OCI-LY1 (cell line): ENCODE data around the gene TMEM11.

Source experiments
- H2AFZ ChIP-seq: fragments of 200-600 bp; sonication (generic), shearing (Covaris generic); 2 replicates; pipeline ENCODE4 v1.6.0; 2014; ENCODE audit warnings: antibody characterized with exemption, mild to moderate bottlenecking, low read length
- H3F3A ChIP-seq: fragments of 200-600 bp; sonication (generic), shearing (Covaris generic); 2 replicates; pipeline ENCODE4 v1.6.0; 2014; ENCODE audit warnings: mild to moderate bottlenecking, antibody characterized with exemption, low read length, moderate library complexity; ENCODE audit not compliant: insufficient read depth
- H3K27ac ChIP-seq: fragments of 200-600 bp; sonication (generic); 2 replicates; pipeline ENCODE4 v1.5.1; 2014; ENCODE audit warnings: low read length, mixed run types, mild to moderate bottlenecking, low read depth; ENCODE audit not compliant: poor library complexity, severe bottlenecking
- H3K27me3 ChIP-seq: fragments of 200-600 bp; sonication (generic); 2 replicates; pipeline ENCODE4 v1.6.0; 2014; ENCODE audit warnings: antibody characterized with exemption, mild to moderate bottlenecking, low read length, moderate library complexity; ENCODE audit not compliant: insufficient read depth
- H3K36me3 ChIP-seq: fragments of 200-600 bp; sonication (generic); 2 replicates; pipeline ENCODE4 v1.6.1; 2014; ENCODE audit warnings: mild to moderate bottlenecking, antibody characterized with exemption, low read length, moderate library complexity, mixed read lengths; ENCODE audit not compliant: insufficient read depth
- H3K4me1 ChIP-seq: fragments of 200-600 bp; sonication (generic); 2 replicates; pipeline ENCODE4 v1.5.1; 2014; ENCODE audit warnings: mild to moderate bottlenecking, low read length, moderate library complexity; ENCODE audit not compliant: insufficient read depth, severe bottlenecking
- H3K4me2 ChIP-seq: fragments of 200-600 bp; sonication (generic), shearing (Covaris generic); 2 replicates; pipeline ENCODE4 v1.6.1; 2014; ENCODE audit warnings: low read length
- H3K4me3 ChIP-seq: fragments of 200-600 bp; sonication (generic); 2 replicates; pipeline ENCODE4 v1.5.1; 2014; ENCODE audit warnings: low read length, low read depth, mild to moderate bottlenecking, mixed read lengths; ENCODE audit not compliant: poor library complexity, severe bottlenecking
- H3K79me2 ChIP-seq: fragments of 200-600 bp; shearing (Covaris generic); 2 replicates; pipeline ENCODE4 v1.6.1; 2016; ENCODE audit warnings: mixed run types, low read length, mixed read lengths; ENCODE audit not compliant: insufficient read depth
- H3K9ac ChIP-seq: fragments of 200-600 bp; sonication (generic), shearing (Covaris generic); 2 replicates; pipeline ENCODE4 v1.6.1; 2014; ENCODE audit warnings: mild to moderate bottlenecking, low read length, mixed read lengths
- H3K9me2 ChIP-seq: fragments of 200-600 bp; sonication (generic), shearing (Covaris generic); 2 replicates; pipeline ENCODE4 v1.6.1; 2014; ENCODE audit warnings: low read depth, mild to moderate bottlenecking, low read length, mixed read lengths
- H3K9me3 ChIP-seq: fragments of 200-600 bp; shearing (Covaris generic); 2 replicates; pipeline ENCODE4 v1.6.1; 2014; ENCODE audit warnings: low read length, mixed read lengths
- H4K20me1 ChIP-seq: fragments of 200-600 bp; sonication (generic), shearing (Covaris generic); 2 replicates; pipeline ENCODE4 v1.6.0; 2016; ENCODE audit warnings: mild to moderate bottlenecking, low read length; ENCODE audit not compliant: insufficient read depth
- EZH2 ChIP-seq: fragments of 200-600 bp; sonication (generic), shearing (Covaris generic); IDR thresholded peaks from 2 replicates; pipeline ENCODE4 v1.8.0; 2017; ENCODE audit warnings: borderline replicate concordance, mixed run types, mild to moderate bottlenecking, antibody characterized with exemption, low read length, moderate library complexity, mixed read lengths
- TF ChIP-seq, protein P1 (sequence below): fragments of 200-600 bp; sonication (generic), shearing (Covaris generic); IDR thresholded peaks from 2 replicates; pipeline ENCODE4 v1.5.1; 2017; ENCODE audit warnings: mild to moderate bottlenecking, antibody characterized with exemption, low read length, moderate library complexity, mixed read lengths

TMEM11 gene

DNA sequence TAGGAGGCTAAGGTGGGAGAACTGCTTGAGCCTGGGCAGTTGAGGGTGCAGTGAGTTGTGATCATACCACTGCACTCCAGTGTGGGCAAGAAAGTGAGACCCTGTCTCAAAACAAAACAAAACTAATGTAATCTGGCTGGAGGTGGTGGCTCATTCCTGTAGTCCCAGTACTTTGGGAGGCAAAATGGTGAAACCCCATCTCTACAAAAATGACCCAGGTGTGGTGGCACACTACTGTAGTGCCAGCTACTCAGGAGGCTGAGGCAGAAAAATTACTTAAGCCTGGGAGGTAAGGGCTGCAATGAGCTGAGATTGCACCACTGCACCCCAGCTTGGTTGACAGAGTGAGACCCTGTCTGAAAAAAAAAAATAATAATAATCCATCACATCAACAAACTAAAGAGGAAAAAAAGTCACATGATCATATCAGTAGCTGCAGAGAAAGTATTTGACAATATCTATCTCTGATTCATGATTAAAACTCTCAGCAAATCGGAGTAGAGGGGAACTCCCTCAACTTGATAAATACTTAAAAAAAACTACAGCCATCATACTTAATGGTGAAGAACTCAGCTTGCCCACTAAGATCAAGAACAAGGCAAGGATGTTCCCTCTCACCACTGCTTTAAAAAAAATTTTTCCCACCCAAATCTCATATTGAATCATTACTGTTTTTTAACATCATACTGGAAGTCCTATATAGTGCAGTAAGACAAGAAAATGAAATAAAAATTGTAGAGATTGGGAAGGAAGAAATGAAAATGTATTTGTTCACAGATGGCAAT lies 56.2 kb downstream of the TMEM11 start:
- Histone ChIP-seq H3K79me2 (no peaks in the 10 kb centered on the region), H3K36me3 (no peaks in the 10 kb centered on the region), H3K27ac (no peak overlapping the region), H2AFZ (no peak overlapping the region), H3K27me3 (no peaks in the 10 kb centered on the region), H3K4me1 (no peaks in the 10 kb centered on the region), H3K9me3 (peaks cover 11% of the 10 kb centered on the region; the same call in 1 of the 2 replicates), H3K9ac (no peak overlapping the region), H3K9me2 (no peaks in the 10 kb centered on the region), H3F3A (no peaks in the 10 kb centered on the region), H3K4me3 (no peak overlapping the region), H3K4me2 (no peak overlapping the region), H4K20me1 (no peaks in the 10 kb centered on the region)
- TF ChIP-seq, protein P1, sequence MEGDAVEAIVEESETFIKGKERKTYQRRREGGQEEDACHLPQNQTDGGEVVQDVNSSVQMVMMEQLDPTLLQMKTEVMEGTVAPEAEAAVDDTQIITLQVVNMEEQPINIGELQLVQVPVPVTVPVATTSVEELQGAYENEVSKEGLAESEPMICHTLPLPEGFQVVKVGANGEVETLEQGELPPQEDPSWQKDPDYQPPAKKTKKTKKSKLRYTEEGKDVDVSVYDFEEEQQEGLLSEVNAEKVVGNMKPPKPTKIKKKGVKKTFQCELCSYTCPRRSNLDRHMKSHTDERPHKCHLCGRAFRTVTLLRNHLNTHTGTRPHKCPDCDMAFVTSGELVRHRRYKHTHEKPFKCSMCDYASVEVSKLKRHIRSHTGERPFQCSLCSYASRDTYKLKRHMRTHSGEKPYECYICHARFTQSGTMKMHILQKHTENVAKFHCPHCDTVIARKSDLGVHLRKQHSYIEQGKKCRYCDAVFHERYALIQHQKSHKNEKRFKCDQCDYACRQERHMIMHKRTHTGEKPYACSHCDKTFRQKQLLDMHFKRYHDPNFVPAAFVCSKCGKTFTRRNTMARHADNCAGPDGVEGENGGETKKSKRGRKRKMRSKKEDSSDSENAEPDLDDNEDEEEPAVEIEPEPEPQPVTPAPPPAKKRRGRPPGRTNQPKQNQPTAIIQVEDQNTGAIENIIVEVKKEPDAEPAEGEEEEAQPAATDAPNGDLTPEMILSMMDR: no peak
- TF ChIP-seq EZH2: no peak

DNA sequence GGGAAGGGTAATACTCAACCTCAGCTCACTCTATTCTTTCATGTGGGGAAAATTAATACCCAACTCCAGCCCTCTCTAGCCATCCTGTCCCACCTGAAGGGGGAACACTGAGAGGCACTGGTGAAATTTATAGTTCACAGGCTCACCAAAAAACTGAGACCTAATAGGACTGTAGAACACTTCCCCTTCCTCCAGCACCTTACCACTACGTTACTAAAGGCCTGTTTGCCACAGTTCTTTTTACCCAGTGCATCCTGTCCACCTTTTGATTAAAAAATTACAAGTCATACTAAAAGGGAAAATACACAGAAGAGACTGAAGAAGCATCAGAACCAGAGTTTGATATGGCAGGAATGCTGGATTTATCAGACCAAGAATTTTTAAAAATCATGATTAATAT lies 61.2 kb downstream of the TMEM11 start:
- Histone ChIP-seq H3K27me3 (no peaks in the 10 kb centered on the region), H3K9me3 (peaks cover 11% of the 10 kb centered on the region; the same call in 1 of the 2 replicates), H3K9ac (no peak overlapping the region), H3K9me2 (no peaks in the 10 kb centered on the region), H3K4me3 (no peak overlapping the region), H3F3A (no peaks in the 10 kb centered on the region), H3K4me2 (no peak overlapping the region), H3K36me3 (no peaks in the 10 kb centered on the region), H3K79me2 (no peaks in the 10 kb centered on the region), H3K27ac (no peak overlapping the region), H4K20me1 (no peaks in the 10 kb centered on the region), H3K4me1 (no peaks in the 10 kb centered on the region), H2AFZ (no peak overlapping the region)
- TF ChIP-seq, protein P1: no peak
- no peak for TF ChIP-seq EZH2

DNA sequence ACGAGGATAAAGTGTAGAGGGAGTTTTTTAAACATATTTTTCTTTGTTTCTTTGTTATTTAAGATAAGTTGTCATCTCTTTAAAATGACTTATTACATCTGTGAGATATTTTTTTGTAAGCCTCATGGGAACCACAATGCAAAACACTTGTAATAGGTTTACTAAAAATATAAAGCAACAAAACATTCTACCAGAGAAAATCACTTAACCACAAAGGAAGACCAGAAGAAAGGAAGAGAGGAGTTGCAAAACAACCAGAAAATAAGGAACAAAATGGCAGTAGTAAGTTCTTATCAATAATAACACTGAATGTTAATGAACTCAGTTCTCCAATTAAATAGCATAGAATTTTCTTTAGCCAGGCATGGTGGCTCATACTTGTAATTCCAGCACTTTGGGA lies 64.3 kb downstream of the TMEM11 start:
- no peaks in the 10 kb centered on the region for H3K79me2 ChIP-seq
- 0 out of 2 replicates have a peak, but pooled peaks cover 4% of the 10 kb centered on the region for H3K9me3 ChIP-seq
- H4K20me1 ChIP-seq: no peaks in the 10 kb centered on the region
- no peaks in the 10 kb centered on the region for H3K9me2 ChIP-seq
- H3F3A ChIP-seq: no peaks in the 10 kb centered on the region
- no peak overlapping the region for H3K4me2 ChIP-seq
- no peak overlapping the region for H3K9ac ChIP-seq
- no peaks in the 10 kb centered on the region for H3K36me3 ChIP-seq
- no peak overlapping the region for H2AFZ ChIP-seq
- no peak overlapping the region for H3K27ac ChIP-seq
- no peak overlapping the region for H3K4me3 ChIP-seq
- TF ChIP-seq EZH2: no peak
- no peaks in the 10 kb centered on the region for H3K27me3 ChIP-seq
- no peaks in the 10 kb centered on the region for H3K4me1 ChIP-seq
